Activated CD4-positive, alpha-beta T cell treated with anti-CD3 and anti-CD28 coated beads, Interleukin-2, amount 50 U/mL, for 24 hours (primary cell): ENCODE data around the gene MTHFD1L.
"Not testable (repeated sequence)": the region's sequence is repeated elsewhere in the genome, so short reads cannot be mapped to it uniquely, and the experiment has no call there.

Experiments used
- DNase-seq, 2 donors: peaks; one replicate each; pipeline ENCODE4 v3.0.0-alpha.2; 2020; ENCODE audit warnings: low read depth in 1 of 2, low spot score in 1 of 2

The MTHFD1L gene

DNA sequence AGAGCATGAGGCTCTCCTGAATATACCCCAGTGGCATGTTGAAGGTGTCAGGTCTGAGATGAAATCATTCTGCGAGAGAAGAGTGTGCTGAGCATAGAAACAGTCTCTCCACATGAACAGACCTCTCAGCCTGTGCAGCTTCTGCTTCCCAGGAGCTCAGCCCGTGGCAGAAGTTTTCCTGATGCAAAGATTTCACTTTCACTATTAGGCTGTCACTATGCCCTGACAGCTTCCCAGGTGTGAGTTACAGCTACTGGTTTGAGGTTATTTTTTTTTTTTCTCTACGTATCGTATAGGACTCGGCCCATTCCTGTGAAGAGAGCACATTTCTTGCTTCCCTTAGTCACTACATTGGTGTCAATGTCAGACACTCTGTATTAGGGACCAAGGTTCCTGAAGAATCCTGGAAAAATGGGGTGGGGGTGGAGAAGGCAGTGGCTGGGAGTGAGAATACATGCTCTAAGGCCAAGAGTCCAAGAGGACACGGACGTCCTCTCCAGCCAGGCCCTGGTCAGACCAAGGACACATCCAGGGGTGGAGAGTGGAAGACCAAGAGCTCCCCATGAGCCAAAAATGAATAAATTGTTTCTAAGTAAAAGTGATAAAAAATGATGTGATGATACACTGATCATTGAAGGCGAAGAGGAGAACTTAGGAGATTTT lies 253.1 kb downstream of the MTHFD1L start:
- DNase-seq: no peak

DNA sequence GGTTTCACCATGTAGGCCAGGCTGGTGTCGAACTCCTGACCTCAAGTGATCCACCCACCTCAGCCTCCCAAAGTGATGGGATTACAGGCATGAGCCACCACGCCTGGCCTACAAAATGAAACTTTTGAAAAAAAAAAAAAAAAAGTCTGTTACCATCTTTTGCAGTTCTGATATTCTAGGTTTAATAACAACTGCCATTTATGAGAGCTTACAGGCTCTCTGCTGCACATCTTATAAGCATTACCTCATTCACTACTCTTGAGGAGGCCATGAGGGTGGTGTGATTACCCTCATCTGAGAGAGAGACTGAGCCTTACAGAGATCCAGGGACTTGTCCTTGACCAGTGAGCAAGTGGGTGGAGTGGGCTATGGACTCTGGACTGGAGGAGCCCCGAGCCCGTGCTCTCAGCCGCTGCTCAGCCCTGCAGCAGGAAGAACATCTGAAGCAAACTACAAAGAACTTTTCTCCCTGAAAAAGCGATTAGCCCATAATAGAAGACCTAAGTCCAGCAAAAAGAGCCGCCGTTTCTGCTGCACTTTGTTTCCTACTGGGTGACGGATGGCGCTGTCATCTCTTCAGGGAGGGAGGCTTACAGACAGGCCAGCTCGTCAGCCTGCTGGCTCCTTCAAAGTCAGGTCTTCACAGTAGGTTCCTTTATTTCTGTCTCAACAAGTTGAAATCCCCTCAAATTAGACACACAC lies 254.5 kb downstream of the MTHFD1L start:
- DNase-seq: no peak

GRCh38 chr6:151121900-151122299 lies 256.4 kb downstream of the MTHFD1L start:
- DNase-seq: no peak

- DNase-seq: not testable (repeated sequence)
Observed at GRCh38 chr6:151123641-151124040, 258.1 kb downstream of the MTHFD1L start.

GRCh38 chr6:151125242-151125641 lies 259.7 kb downstream of the MTHFD1L start:
- not testable (repeated sequence) for DNase-seq

DNA sequence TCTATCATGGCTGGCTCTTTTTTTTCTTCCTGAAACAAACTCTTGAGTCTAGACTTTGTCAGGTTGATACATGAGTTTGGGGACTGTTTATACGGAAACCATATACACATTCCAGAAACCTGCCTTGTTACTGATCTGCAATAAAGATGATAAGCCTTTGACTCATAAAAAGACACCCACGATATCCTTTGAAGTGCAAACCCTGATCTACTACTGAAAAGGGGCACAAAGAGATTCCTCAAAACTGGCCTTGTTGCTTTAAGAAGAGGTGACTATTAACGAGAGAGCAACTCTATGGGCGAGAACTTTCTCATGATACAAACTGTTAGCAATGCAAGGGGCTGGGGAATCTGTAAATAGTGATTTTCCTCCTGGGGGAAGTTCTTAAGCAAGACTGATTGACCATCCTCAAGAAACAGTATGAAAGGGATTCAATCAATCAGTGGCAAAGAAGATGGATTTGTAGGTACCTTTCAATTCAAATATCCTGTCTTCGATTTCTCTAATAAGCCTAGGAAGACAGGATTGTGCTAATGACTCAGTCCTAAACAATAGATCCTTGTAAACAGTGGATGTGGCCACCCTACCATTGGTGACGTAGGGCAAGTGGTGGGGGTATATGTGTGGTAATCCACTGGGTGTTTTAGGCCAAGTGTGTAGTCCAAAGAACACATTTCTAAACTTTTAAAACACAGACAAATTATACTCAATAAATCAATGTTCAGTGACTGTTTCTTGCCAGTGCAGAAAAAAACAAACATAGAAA lies 260.3 kb downstream of the MTHFD1L start:
- not testable (repeated sequence) for DNase-seq

GRCh38 chr6:151126417-151126724 lies 260.9 kb downstream of the MTHFD1L start:
- DNase-seq: not testable (repeated sequence)

- not testable (repeated sequence) for DNase-seq
Observed at GRCh38 chr6:151127133-151127798, 261.8 kb downstream of the MTHFD1L start.

- no peak for DNase-seq
Observed at GRCh38 chr6:151128763-151129370, 263.4 kb downstream of the MTHFD1L start.

DNA sequence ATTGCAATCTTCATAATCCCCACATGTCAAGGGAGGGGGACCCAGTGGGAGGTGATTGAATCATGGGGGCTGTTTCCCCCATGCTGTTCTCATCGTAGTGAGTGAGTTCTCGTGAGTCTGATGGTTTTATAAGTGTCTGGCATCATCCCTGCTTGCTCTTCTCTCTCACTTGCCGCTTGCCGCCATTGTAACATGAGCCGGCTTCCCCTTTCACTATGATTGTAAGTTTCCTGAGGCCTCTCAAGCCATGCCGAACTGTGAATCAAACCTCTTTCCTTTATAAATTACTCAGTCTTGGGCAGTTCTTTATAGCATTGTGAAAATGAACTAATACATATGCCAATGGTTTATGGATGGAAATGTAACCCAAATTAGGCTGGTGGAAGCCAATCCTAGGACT lies 264.8 kb downstream of the MTHFD1L start:
- DNase-seq: no peak

DNA sequence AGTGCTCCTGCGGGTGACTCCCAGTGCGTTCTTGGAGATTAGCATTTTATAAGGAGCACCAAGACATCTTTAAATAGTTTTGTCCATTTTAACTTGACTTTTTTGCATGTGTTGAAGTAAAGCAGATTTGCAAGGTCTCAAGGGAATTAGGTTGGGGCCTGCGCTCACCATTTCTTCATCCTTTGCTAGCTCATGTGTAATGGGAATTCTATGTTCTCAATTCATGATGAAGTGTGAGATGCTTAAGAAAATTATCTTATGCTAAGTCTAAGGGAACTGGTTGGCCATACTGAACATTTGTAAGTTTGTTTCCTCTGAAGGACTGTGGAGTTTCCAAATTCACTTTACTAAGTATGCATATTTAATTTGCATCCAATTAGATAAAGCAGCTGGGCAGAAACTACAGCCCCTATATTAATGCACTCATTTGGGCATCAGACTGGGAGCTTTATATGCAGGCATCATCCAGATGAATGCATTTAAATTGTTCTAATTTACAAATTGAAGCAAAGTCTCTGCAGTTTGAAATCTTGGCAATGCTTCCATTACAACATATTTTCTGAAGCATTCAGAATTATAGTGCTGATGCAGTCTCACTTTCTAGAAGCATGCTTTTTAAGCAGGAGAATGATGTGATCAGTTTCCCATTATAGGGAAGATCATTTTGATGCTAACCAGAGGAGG lies 266.0 kb downstream of the MTHFD1L start:
- DNase-seq: no peak

DNA sequence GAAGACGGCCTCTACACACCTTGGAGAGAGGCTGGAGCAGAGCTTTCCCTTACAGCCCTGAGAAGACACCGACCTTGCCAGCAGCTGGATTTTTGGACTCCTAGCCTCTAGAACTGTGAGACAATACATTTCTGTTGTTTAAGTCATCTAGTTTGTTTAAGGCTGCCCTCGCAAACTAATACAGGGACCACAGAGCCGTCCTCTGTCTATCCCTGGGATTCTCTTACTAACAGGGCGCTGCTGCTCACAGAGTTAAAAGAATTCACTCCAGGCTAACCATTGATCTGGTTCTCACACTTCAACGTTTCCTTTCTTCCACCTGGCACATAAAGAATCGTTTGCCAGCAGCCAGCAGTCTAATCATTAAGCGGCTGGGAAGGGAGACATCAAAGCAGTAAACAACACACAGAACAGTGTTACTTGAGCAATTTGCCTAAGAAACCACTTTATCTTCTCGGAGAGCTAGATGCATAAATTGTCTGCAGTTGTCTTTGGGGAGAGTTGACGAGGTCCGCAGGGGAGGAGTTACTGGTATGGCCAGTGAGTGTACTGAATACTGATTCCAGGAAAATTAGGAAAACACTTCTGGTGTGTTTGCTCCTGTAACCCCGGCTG lies 270.7 kb downstream of the MTHFD1L start:
- no peak for DNase-seq

GRCh38 chr6:151137542-151137941 lies 272.0 kb downstream of the MTHFD1L start:
- DNase-seq: no peak

GRCh38 chr6:151139524-151139923 lies 274.0 kb downstream of the MTHFD1L start:
- no peak for DNase-seq

DNA sequence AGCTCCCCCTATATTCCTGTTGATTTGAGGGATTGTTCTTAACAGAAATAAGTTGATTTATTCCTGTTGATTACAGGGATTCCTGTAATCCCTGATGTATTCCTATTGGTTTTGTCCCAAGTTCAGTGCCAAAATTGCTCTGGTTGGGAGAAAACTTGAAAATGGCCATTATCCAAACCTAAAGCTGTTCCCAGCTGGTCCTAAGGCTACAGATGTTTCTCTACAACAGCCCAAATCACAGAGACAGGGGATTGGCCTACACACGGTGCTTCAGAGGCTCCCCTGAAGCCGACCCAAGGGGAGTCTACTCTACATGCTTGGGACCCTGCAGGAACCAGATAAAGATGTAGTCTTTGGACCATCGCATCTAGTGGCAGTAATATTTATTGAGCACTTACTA lies 275.3 kb downstream of the MTHFD1L start:
- DNase-seq: no peak

DNA sequence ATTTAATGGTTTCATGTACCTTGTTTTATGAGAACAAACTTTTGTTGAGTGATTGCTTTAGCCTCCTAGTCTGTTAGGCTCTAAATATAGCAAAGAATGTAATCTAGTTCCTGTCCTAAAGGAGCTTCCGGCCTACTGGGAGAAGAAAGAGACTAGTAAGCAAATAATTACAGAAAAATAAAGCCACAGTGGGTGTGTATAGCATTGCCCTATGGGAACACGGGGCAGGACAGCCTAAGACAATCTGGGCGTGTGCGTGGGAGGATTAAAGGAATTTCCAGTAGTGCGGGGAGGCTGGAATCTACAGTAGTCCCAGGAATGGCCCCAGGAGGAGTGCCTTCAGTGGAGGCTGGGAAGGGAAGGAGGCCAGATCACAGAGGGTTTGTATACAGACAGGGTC lies 276.2 kb downstream of the MTHFD1L start:
- no peak for DNase-seq

- DNase-seq: no peak
Observed at GRCh38 chr6:151142676-151143075, 277.2 kb downstream of the MTHFD1L start.

DNA sequence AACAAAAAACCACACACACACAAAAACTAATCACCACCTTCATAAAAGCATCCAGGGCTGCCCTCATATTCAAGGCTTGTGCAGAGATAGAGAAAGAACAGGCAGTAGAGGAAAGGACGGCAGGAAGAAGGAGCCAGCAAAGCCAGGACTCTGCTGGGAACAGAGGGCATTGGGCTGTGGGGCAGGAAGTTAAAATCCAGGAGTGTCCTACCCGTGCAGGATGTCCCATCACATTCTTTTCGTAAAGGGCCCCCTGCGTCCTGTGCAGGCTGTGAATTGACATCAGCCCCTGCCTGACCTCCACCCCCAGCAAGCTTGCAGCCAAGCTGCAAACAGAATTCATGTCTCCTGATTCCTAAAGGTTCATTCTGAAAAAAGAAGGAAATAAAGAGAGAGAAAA lies 277.8 kb downstream of the MTHFD1L start:
- DNase-seq: no peak

DNA sequence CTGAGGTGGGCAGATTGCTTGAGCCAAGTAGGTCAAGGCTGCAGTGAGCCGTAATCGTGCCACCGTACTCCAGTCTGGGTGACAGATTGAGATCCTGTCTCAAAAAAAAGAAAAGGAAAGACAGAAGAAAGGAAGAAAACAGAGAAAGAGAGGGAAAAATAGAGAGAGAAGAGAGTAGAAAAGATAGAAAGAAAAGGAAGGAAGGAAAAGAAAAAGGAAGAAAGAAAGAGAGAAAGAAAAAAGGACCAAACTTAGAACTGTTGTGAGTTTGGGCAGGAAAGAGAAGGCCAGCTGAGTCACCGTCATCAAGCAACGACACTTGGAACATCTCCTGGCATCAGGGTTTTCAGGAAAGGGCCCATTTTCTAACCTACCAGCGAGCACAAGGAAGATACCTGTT lies 278.3 kb downstream of the MTHFD1L start:
- DNase-seq: no peak

GRCh38 chr6:151147118-151147832 lies 281.8 kb downstream of the MTHFD1L start:
- no peak for DNase-seq
